GM12864 (cell line): ENCODE results near the gene RNF114.

Experiments used
- DNase-seq: peaks from one replicate; pipeline ENCODE4 v3.0.0-alpha.2; 2011; ENCODE audit warnings: low read depth
- H3K4me3 ChIP-seq: 2 replicates; pipeline ENCODE4 v1.5.1; 2011; ENCODE audit warnings: mild to moderate bottlenecking, low read depth, low read length, control low read depth
- TF ChIP-seq, protein P1 (sequence below): IDR thresholded peaks from 2 replicates; pipeline ENCODE4 v1.5.1; 2011; ENCODE audit warnings: low read depth, mild to moderate bottlenecking, moderate library complexity, low read length, control low read depth, inconsistent platforms; ENCODE audit errors: missing control alignments

RNF114 gene, protein sequence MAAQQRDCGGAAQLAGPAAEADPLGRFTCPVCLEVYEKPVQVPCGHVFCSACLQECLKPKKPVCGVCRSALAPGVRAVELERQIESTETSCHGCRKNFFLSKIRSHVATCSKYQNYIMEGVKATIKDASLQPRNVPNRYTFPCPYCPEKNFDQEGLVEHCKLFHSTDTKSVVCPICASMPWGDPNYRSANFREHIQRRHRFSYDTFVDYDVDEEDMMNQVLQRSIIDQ

DNA sequence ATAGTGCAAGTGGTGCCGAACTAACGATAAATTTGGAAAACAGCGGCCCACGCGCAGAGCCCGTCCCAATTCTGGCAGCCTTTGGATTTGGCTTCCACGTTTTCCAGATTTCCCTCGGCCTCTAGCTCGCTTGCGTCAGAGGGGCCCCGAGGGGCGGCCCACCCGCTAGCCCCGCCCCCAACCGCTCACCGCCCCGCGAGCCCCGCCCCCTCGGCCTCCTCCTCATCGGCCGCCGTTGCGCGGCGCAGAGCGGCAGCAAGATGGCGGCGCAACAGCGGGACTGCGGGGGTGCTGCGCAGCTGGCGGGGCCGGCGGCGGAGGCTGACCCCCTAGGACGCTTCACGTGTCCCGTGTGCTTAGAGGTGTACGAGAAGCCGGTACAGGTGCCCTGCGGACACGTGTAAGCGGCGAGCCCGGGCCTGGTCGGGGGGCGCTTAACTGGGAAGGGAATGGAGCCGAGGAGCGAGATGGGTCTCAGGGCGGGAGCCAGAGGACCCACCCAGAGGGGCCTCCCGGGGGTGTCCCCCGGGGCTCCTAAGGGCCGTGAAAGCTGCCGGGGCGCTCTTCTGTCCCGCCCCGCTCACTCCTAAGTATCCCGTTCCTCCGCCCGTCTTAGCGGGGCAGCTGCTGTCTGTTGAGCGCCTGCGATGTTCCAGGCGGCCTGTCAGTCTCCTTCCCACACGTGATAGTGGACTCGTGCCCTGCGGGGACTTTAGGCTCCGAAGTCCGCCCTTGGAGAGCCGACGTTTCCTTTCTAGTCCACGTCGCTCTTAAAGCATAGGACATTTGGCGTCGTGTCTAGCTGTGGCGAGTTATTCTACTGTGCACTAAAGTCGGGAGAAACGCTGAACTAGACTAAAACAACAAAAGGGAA lies at the start of gene RNF114:
Gene RNF114, plus strand, starts transcription at position 245 of the 874 bp plus-strand sequence. Its CDS starts 16 bp downstream, at position 261.
- peak within 1 kb of the TSS; percentile 71 for H3K4me3 ChIP-seq
- TF ChIP-seq, protein P1, sequence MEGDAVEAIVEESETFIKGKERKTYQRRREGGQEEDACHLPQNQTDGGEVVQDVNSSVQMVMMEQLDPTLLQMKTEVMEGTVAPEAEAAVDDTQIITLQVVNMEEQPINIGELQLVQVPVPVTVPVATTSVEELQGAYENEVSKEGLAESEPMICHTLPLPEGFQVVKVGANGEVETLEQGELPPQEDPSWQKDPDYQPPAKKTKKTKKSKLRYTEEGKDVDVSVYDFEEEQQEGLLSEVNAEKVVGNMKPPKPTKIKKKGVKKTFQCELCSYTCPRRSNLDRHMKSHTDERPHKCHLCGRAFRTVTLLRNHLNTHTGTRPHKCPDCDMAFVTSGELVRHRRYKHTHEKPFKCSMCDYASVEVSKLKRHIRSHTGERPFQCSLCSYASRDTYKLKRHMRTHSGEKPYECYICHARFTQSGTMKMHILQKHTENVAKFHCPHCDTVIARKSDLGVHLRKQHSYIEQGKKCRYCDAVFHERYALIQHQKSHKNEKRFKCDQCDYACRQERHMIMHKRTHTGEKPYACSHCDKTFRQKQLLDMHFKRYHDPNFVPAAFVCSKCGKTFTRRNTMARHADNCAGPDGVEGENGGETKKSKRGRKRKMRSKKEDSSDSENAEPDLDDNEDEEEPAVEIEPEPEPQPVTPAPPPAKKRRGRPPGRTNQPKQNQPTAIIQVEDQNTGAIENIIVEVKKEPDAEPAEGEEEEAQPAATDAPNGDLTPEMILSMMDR: no peak
- DNase-seq: peak; percentile 70

DNA sequence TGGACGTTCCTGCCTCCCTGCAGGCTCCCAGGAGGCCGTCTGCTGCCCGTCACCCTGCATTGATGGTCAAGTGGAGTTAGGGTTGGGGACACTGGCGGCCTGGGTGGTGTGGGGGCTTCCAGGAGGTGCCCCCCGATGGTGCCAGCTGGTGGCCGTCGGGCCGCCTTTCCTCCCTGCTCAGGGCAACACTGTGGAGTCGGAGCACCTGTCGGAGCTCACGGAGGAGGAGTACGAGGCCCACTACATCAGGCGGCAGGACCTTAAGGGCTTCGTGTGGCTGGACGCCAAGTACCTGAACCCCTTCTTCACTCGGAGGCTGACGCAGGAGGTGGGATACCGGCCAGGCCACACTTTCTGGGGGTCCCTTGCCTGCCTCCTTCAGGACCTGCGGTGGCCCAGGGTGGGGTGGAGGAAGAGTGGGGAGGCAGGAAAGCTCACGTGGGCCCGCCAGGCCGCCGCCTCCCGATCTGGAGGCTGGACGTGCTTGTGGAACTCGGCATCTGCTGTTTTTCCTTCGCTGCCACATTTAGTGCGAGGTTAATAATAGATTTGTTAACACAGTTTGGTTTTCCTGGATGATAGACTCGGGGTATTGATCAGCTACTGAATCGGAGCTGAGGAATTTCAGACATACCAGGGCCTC lies 49.5 kb upstream of the RNF114 start:
- TF ChIP-seq, protein P1: no peak
- no peak overlapping the region for H3K4me3 ChIP-seq
- no peak for DNase-seq

DNA sequence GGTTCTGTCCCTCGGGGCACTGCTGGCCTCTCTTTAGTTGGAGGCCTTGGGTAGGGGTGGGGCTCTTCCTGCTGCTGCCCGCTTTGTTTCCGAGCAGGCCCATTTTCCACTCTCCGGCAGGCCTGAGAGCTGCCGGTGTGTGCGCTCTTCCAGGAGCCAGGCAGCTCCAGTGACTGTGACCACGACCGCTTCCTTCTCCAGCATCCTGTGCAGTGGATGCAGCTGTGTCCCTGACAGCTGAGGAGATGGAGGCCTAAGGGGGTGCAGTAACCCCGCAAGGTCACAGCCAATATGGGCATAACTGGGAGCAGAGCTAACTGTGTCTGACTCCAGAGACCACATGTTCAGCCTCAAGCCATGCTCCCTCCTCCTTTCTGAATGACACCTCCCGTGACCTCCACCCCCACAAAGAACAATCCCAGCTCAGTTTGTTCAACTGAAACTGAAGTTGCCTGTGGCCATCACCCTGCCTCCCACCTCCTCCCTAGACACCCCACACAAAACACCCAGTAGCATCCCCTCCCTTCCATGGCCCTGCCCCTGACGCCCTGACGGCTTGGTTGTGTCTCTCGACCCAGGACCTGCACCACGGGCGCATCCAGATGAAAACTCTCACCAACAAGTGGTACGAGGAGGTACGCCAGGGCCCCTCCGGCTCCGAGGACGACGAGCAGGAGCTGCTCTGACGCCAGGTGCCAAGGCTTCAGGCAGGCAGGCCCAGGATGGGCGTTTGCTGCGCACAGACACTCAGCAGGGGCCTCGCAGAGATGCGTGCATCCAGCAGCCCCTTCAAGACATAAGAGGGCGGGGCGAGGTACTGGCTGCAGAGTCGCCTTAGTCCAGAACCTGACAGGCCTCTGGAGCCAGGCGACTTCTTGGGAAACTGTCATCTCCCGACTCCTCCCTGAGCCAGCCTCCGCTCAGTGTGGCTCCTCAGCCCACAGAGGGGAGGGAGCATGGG lies 48.7 kb upstream of the RNF114 start:
- DNase-seq: no peak
- TF ChIP-seq, protein P1: no peak
- no peak overlapping the region for H3K4me3 ChIP-seq

DNA sequence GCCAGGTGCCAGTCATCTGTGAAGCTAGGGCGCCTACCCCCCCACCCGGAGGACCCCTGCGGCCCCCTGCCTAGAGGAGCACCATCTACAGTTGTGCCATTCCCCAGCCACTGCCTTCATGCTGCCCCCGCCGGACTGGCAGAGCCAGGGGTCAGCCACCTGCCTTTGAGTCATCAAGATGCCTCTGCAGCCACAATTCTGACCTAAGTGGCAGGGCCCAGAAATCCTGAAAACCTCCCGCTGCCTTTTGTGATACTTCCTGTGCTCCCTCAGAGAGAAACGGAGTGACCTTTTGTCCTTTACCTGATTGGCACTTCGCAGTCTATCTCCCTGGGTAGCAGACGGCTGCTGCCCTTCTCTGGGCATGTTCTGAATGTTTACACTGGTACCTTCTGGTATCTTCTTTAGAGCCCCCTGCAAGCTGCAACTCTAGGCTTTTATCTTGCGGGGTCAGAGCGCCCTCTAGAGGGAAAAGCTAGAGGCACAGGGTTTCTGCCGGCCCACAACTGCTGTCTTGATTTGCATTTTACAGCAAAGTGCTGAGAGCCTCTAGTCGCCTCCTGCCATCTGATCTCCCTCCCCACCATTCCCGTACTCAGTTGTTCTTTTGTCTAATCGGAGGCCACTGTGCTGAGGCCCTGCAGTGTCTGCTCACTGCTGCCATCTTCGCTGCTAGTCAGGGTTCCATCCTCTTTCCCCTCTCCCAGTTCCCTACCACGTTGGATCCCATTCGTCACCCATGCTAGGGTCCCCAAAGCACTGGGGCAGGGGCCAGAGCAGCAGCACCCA lies 47.8 kb upstream of the RNF114 start:
- H3K4me3 ChIP-seq: no peak overlapping the region
- TF ChIP-seq, protein P1: peak; percentile 91
- DNase-seq: no peak

DNA sequence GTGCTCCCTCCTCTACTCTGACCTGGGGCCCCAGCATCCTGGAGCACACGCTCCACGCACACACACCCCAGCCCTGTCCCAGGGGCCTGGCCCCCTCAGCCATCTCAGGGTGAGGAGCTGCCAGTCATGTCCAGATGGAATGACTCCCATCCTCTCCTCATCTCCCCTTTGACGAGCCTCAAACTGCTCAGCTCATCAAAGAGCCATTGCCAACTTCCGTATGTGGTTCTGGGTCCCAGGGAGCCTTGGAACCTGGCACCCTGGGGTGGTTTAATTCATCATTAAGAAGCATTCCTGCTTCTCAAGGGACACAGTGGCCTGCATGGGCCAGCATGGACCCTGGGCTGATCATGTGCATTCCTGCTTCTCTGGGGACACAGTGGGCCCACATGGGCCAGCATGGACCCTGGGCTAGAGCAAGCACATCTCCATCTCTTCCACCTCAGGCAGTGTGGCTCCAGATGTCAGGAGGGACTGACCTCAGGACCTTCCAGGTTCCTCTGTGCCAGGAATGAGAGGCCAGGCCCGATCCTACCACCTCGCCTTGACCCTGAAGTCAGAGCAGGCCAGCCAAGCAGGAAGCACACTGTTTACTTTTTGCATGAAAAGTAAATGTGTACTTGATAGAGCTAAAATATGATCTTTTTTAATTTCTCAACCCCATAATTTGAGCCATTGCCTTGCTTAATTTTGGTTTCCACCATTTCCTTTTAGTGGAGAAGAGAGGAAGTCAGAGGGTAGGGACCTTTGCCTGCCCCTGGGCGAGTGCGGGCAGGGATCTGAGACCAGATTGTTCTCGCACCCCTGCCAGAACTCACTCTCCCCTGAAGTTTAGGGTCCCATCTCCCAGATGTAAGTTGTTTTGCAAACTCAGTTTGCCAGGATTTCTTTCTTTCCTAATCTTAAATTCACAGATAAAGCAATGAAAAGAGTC lies 46.9 kb upstream of the RNF114 start:
- no peak for DNase-seq
- H3K4me3 ChIP-seq: no peak overlapping the region
- TF ChIP-seq, protein P1: no peak
